Measurements from ENCODE around the gene ACTBL2.

DNA sequence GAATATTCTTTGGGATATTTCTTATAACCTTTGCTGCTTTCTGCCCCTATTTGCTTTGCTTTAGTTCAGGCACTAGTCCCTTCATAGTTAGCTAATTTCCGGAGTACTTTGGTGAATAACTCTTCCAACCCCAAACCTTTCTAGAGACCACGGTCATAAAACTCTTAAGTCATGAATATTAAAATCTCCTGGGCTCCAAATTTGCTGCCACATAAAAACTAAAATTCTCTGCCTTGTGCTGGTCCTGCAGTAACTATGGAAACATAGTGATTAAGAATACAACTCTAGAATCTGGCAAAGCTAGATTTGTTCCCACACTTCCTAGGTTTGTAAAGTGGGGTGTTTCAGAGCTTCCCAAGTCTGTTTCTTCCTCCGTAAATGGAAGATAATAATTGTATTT lies 10.0 kb upstream of the ACTBL2 start:
- TF ChIP-seq, protein P1, sequence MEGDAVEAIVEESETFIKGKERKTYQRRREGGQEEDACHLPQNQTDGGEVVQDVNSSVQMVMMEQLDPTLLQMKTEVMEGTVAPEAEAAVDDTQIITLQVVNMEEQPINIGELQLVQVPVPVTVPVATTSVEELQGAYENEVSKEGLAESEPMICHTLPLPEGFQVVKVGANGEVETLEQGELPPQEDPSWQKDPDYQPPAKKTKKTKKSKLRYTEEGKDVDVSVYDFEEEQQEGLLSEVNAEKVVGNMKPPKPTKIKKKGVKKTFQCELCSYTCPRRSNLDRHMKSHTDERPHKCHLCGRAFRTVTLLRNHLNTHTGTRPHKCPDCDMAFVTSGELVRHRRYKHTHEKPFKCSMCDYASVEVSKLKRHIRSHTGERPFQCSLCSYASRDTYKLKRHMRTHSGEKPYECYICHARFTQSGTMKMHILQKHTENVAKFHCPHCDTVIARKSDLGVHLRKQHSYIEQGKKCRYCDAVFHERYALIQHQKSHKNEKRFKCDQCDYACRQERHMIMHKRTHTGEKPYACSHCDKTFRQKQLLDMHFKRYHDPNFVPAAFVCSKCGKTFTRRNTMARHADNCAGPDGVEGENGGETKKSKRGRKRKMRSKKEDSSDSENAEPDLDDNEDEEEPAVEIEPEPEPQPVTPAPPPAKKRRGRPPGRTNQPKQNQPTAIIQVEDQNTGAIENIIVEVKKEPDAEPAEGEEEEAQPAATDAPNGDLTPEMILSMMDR (IDR thresholded peaks at IDR 0.05), result no peak
- TF ChIP-seq POLR2A (IDR thresholded peaks at IDR 0.05), result no peak

Data from tibial nerve (tissue), 3 donors.